HepG2 (cell line): ENCODE results near the gene AGER. TPM values are rescaled to one million over a fixed set of nuclear protein-coding genes. Genes with fewer than 3 reads are reported as not detected.

Source experiments
- ASH2L ChIP-seq: fragments of 300-600, 200-600 bp; sonication (generic); IDR thresholded peaks from 2 replicates; pipeline ENCODE4 v1.7.0; 2017; ENCODE audit warnings: low read depth, mild to moderate bottlenecking, moderate library complexity, mixed read lengths, low read length; ENCODE audit not compliant: insufficient read length
- ATAD3A ChIP-seq: sonication (generic); formaldehyde crosslinking; IDR thresholded peaks from 2 replicates; pipeline ENCODE4 v1.4.0; 2020; ENCODE audit warnings: missing genetic modification reagents
- DNMT1 ChIP-seq: sonication (generic); formaldehyde crosslinking; IDR thresholded peaks from 2 replicates; pipeline ENCODE4 v1.5.1; 2020; ENCODE audit warnings: mild to moderate bottlenecking, missing genetic modification reagents
- FOXJ3 ChIP-seq: sonication (generic); formaldehyde crosslinking; IDR thresholded peaks from 2 replicates; pipeline ENCODE4 v1.4.0; 2020; ENCODE audit warnings: missing genetic modification reagents, mild to moderate bottlenecking, borderline replicate concordance
- GZF1 ChIP-seq: sonication (generic); formaldehyde crosslinking; IDR thresholded peaks from 2 replicates; pipeline ENCODE4 v1.5.1; 2020; ENCODE audit warnings: mild to moderate bottlenecking, missing genetic modification reagents
- HMG20A ChIP-seq: IDR thresholded peaks from 2 replicates; pipeline ENCODE4 v1.6.1; 2016; ENCODE audit warnings: borderline replicate concordance
- KDM6A ChIP-seq: IDR thresholded peaks from 2 replicates; pipeline ENCODE4 v1.6.1; 2016; ENCODE audit warnings: low read depth
- MED13 ChIP-seq: sonication (generic); formaldehyde crosslinking; IDR thresholded peaks from 2 replicates; pipeline ENCODE4 v1.5.0; 2020; ENCODE audit warnings: missing genetic modification reagents
- NFATC3 ChIP-seq: sonication (generic); formaldehyde crosslinking; IDR thresholded peaks from 2 replicates; pipeline ENCODE4 v1.5.1; 2020; ENCODE audit warnings: mild to moderate bottlenecking, missing genetic modification reagents
- NFYC ChIP-seq: IDR thresholded peaks from 2 replicates; pipeline ENCODE4 v1.6.1; 2016; ENCODE audit warnings: missing genetic modification reagents, missing compliant biosample characterization
- NR2F2 ChIP-seq: IDR thresholded peaks from 2 replicates; pipeline ENCODE4 v1.6.1; 2012; ENCODE audit warnings: low read depth, inconsistent platforms, borderline replicate concordance
- POLR2AphosphoS2 ChIP-seq: IDR thresholded peaks from 2 replicates; pipeline ENCODE4 v1.6.1; 2011; ENCODE audit warnings: low read depth, low read length, improper control_type of control experiment
- PRPF4 ChIP-seq: fragments of 200-400 bp; formaldehyde crosslinking; IDR thresholded peaks from 2 replicates; pipeline ENCODE4 v1.6.1; 2016; ENCODE audit warnings: low read length, low read depth; ENCODE audit not compliant: poor library complexity, severe bottlenecking
- SIN3B ChIP-seq: fragments of 150-350 bp; IDR thresholded peaks from 2 replicates; pipeline ENCODE4 v1.6.1; 2014; ENCODE audit warnings: low read length
- TCF7 ChIP-seq: sonication (generic); IDR thresholded peaks from 2 replicates; pipeline ENCODE4 v1.6.1; 2016; ENCODE audit warnings: antibody characterized with exemption, low read depth
- TEAD3 ChIP-seq: optimal IDR thresholded peaks from 2 replicates; pipeline ENCODE3; 2016; ENCODE audit warnings: borderline replicate concordance
- TMF1 ChIP-seq: sonication (generic); formaldehyde crosslinking; IDR thresholded peaks from 2 replicates; pipeline ENCODE4 v1.8.1; 2022; ENCODE audit warnings: low read depth, missing genetic modification reagents
- TRIM24 ChIP-seq: sonication (generic); formaldehyde crosslinking; IDR thresholded peaks from 2 replicates; pipeline ENCODE4 v1.8.0; 2022; ENCODE audit warnings: mild to moderate bottlenecking, missing genetic modification reagents
- ZBTB42 ChIP-seq: sonication (generic); formaldehyde crosslinking; IDR thresholded peaks from 2 replicates; pipeline ENCODE4 v1.5.0; 2020; ENCODE audit warnings: mild to moderate bottlenecking, missing genetic modification reagents
- ZNF296 ChIP-seq: sonication (generic); formaldehyde crosslinking; conservative IDR thresholded peaks from 2 replicates; pipeline ENCODE4 v1.5.0; 2020; ENCODE audit warnings: mild to moderate bottlenecking, missing genetic modification reagents
- ZNF496 ChIP-seq: sonication (generic); formaldehyde crosslinking; IDR thresholded peaks from 2 replicates; pipeline ENCODE4 v1.8.1; 2023; ENCODE audit warnings: mild to moderate bottlenecking, moderate library complexity, missing genetic modification reagents; ENCODE audit not compliant: insufficient replicate concordance
- ZNF501 ChIP-seq: sonication (generic); formaldehyde crosslinking; IDR thresholded peaks from 2 replicates; pipeline ENCODE4 v1.5.1; 2020; ENCODE audit warnings: mild to moderate bottlenecking, moderate library complexity, missing genetic modification reagents
- ZNF510 ChIP-seq: sonication (generic); formaldehyde crosslinking; IDR thresholded peaks from 2 replicates; pipeline ENCODE4 v1.4.0; 2020; ENCODE audit warnings: low read depth, mild to moderate bottlenecking, missing genetic modification reagents
- ZNF558 ChIP-seq: sonication (generic); formaldehyde crosslinking; IDR thresholded peaks from 2 replicates; pipeline ENCODE4 v1.9.0; 2022; ENCODE audit warnings: mild to moderate bottlenecking, missing genetic modification reagents, borderline replicate concordance
- ZNF781 ChIP-seq: sonication (generic); formaldehyde crosslinking; IDR thresholded peaks from 2 replicates; pipeline ENCODE4 v1.5.1; 2020; ENCODE audit warnings: borderline replicate concordance, mild to moderate bottlenecking, missing genetic modification reagents; ENCODE audit errors: not compliant biosample characterization
- ZNF839 ChIP-seq: sonication (generic); formaldehyde crosslinking; IDR thresholded peaks from 2 replicates; pipeline ENCODE4 v1.4.0; 2020; ENCODE audit warnings: missing genetic modification reagents, mild to moderate bottlenecking, borderline replicate concordance
- polyA plus RNA-seq, 8 experiments: library from polyadenylated mRNA; depleted of rRNA in 3 of 8; stranded (reverse) in 7 of 8; unstranded in 1 of 8; fragments of >200 nt; fragmentation: Illumina TruSeq in 4 of 8; extraction: Trizol in 4 of 8; gene quantifications; 2 replicates each; pipeline versions ENCODE4 v1.2.1 to v1.2.3, GENCODE V29; 2011 to 2016; ENCODE audit warnings: low read depth in 4 of 8, missing spikeins in 1 of 8, mixed read lengths in 1 of 8; ENCODE audit not compliant: insufficient read depth in 1 of 8
- total RNA-seq, 5 experiments: library from RNA; depleted of rRNA; stranded (reverse); fragments of >200 nt; fragmentation: Illumina TruSeq; extraction: Trizol; gene quantifications; 2 replicates each; pipeline ENCODE4 v1.2.3, GENCODE V29; 2016; ENCODE audit warnings: low read depth in 1 of 5
- TF ChIP-seq, protein P1 (sequence below): sonication (generic); formaldehyde crosslinking; IDR thresholded peaks from 2 replicates; pipeline ENCODE4 v1.4.0; 2020; ENCODE audit warnings: low read depth, missing genetic modification reagents
- TF ChIP-seq, protein P2 (sequence below): IDR thresholded peaks from 2 replicates; pipeline ENCODE4 v1.6.1; 2016; ENCODE audit warnings: missing genetic modification reagents, missing compliant biosample characterization

AGER gene
- total and polyA plus RNA-seq, 2 of the 13 experiments (the other 11 are each of a cell fraction or from before 2014, with no cell fraction given), result 1.9 to 5.1 TPM

DNA sequence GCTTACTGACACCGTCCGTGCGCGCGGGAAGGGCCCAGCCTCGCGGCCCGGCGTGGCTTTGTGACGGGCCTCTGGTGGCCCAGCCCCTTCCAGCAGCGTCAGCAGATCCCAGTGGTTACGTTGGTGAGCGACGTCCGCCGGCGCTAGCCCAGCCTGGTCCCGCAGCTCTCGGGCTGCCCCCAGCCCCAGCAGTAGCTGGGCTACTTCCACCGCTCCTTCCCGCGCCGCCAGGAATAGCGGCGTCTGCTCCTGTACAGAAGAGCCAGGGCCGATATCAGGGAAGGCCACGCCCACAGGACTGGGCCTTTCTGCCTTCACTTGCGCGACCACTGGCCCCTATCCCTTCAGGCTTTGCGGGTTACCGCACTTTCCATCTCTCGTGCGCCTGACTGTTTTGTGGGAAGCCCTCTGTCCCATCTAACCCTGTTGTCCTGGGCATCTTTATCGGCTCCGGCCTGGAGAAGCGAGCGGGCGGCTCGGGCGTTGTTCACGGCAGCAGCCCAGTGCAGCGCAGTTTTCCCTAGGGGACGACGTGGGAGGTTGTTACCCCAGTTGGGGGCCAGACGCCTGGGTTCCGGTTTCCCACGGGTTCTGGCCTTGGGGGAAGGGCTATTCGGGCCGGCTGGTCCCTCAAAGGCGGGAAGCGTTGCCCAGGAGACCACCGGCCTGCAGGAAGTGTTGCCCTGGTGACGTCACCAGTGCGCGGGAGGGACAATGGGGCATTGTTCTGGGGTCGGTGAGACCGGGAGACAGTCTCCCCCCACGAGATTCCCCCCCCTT is 12.0 kb upstream of the AGER start (continued):
- no peak for TF ChIP-seq PRPF4
- TF ChIP-seq ZNF558 (CRISPR knock-in tag), result no peak; the same call in 1 of the 2 replicates
- peak; percentile 84 for TF ChIP-seq ZNF781 (CRISPR knock-in tag)
- TF ChIP-seq POLR2AphosphoS2, result no peak
- peak; percentile 56; the same call in 1 of the 2 replicates for TF ChIP-seq TMF1
- no peak; the same call in 1 of the 2 replicates for TF ChIP-seq KDM6A (CRISPR knock-in tag)
- peak; percentile 47; the same call in 1 of the 2 replicates for TF ChIP-seq ZNF510 (CRISPR knock-in tag)
- no peak for TF ChIP-seq ZNF296 (CRISPR knock-in tag)
- no peak for TF ChIP-seq SIN3B
- TF ChIP-seq, protein P1, sequence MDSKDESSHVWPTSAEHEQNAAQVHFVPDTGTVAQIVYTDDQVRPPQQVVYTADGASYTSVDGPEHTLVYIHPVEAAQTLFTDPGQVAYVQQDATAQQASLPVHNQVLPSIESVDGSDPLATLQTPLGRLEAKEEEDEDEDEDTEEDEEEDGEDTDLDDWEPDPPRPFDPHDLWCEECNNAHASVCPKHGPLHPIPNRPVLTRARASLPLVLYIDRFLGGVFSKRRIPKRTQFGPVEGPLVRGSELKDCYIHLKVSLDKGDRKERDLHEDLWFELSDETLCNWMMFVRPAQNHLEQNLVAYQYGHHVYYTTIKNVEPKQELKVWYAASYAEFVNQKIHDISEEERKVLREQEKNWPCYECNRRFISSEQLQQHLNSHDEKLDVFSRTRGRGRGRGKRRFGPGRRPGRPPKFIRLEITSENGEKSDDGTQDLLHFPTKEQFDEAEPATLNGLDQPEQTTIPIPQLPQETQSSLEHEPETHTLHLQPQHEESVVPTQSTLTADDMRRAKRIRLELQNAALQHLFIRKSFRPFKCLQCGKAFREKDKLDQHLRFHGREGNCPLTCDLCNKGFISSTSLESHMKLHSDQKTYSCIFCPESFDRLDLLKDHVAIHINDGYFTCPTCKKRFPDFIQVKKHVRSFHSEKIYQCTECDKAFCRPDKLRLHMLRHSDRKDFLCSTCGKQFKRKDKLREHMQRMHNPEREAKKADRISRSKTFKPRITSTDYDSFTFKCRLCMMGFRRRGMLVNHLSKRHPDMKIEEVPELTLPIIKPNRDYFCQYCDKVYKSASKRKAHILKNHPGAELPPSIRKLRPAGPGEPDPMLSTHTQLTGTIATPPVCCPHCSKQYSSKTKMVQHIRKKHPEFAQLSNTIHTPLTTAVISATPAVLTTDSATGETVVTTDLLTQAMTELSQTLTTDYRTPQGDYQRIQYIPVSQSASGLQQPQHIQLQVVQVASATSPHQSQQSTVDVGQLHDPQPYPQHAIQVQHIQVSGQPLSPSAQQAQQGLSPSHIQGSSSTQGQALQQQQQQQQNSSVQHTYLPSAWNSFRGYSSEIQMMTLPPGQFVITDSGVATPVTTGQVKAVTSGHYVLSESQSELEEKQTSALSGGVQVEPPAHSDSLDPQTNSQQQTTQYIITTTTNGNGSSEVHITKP (CRISPR knock-in tag), result 0 out of 2 replicates have a peak, but pooled peaks have one; percentile 19
- no peak for TF ChIP-seq ZNF496 (CRISPR knock-in tag)
- 0 out of 2 replicates have a peak, but pooled peaks have one; percentile 40 for TF ChIP-seq DNMT1 (CRISPR knock-in tag)
- TF ChIP-seq ZBTB42, result 0 out of 2 replicates have a peak, but pooled peaks have one; percentile 76
- peak; percentile 35; the same call in 1 of the 2 replicates for TF ChIP-seq NR2F2
- no peak; the same call in none of the 2 replicates for TF ChIP-seq FOXJ3 (CRISPR knock-in tag)
- 0 out of 2 replicates have a peak, but pooled peaks have one; percentile 91 for TF ChIP-seq NFATC3 (CRISPR knock-in tag)
- TF ChIP-seq HMG20A (CRISPR knock-in tag), result no peak
- no peak for TF ChIP-seq TCF7
- TF ChIP-seq NFYC (CRISPR knock-in tag), result no peak
- TF ChIP-seq TEAD3 (CRISPR knock-in tag), result no peak
- peak; percentile 96 for TF ChIP-seq ZNF501
- TF ChIP-seq, protein P2, sequence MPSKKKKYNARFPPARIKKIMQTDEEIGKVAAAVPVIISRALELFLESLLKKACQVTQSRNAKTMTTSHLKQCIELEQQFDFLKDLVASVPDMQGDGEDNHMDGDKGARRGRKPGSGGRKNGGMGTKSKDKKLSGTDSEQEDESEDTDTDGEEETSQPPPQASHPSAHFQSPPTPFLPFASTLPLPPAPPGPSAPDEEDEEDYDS, result no peak
- TF ChIP-seq ASH2L, result peak; percentile 58
- TF ChIP-seq ZNF839, result 0 out of 2 replicates have a peak, but pooled peaks have one; percentile 4
- TF ChIP-seq GZF1 (CRISPR knock-in tag), result peak; percentile 87
- TF ChIP-seq TRIM24 (CRISPR knock-in tag), result no peak
- TF ChIP-seq ATAD3A (CRISPR knock-in tag), result no peak
- peak; percentile 25; the same call in 1 of the 2 replicates for TF ChIP-seq MED13
